Central memory CD4-positive, alpha-beta T cell (primary cell): Measurements from ENCODE around the gene HMGN4.
"Not testable (repeated sequence)": the region's sequence is repeated elsewhere in the genome, so short reads cannot be mapped to it uniquely, and the experiment has no call there.

Source experiments
- DNase-seq: peaks from one replicate; pipeline ENCODE4 v3.0.0; 2022

HMGN4 gene

DNA sequence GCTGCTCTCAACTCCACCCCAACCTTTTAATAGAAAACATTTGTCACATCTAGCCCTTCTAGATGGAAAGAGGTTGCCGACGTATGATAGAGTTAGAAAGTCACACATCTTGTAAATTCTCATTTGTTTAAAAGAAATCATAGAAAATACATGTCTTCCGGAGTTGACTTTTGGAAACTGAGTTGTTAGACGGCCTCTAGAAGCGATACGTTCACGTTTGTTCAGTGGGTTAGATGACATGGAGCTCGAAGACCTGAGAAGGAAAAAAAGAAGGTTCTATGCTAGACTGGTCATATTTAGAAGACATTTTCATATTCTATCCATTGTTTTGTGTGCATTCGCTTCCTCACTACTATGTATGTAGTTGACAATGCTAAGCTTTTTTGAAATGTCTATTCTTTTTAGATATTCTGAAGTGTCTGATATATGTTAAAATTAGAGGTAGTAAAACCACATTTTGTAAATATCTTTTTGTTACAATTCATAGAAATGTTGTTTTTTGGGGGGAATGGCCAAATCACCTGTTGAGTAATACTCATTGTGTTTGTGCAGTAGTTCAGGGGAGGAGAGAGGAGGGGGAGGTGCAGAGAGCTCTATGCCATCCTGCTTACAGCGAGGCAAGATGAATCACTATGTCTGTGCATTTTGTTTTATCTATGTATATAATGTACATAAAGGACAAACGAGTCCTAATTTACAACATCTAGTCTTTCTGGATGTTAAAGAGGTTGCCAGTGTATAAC lies 15.5 kb upstream of the HMGN4 start:
- DNase-seq: peak; percentile 7

- DNase-seq: not testable (repeated sequence)
Observed at GRCh38 chr6:26524314-26524713, 13.9 kb upstream of the HMGN4 start.

DNA sequence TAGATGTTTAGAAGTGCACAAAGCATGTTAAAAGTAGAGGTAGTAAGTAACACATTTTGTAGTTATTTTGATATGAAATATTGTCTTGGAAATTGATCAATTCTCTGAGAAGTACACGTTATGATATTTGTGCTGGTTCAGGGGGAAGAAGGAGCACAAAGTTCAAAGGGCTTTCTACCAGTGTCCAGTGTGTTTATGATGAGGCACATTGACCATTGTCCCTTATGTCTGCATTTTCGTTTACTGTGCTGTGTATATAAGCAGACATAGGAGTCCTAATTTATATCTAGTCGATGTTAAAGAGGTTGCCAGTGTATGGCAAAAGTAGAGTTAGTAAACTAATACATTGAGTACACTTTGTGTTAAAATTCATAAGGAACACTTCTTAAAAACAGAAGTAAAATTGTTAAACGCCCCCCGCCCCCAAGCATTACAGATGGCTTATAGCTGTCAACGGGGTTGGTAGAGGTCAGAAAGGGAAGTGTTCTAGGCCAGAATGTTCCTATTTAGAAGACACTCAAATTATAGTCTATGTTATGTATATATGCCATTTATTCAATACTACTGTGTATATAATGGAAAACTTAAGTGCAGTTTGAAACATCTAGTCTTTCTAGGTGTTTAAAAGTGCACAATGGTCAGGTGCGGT lies 13.3 kb upstream of the HMGN4 start:
- DNase-seq: no peak

GRCh38 chr6:26525838-26526237 lies 12.3 kb upstream of the HMGN4 start:
- DNase-seq: no peak

GRCh38 chr6:26526928-26527327 lies 11.2 kb upstream of the HMGN4 start:
- no peak for DNase-seq

- DNase-seq: no peak
Observed at GRCh38 chr6:26530203-26530602, 8.0 kb upstream of the HMGN4 start.

DNA sequence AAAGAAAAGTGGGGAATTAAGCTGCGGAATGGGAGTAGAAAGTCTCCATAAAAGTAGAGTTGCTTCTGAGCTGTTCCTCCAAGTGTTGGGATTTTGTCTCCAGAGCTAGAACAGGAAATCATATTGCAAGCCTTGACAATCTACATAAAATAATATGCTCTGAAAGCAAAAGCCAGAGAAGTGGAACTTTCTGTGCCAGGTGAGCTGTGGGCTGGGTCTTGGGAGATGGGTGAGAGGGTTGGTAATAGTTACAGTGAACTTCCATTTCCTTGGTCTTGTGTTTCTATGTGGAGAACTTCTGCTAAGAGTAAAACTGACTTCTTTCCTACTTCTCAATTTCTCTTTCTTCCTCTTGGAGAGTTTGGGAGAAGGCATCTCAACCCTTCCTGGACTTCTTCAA lies 6.3 kb upstream of the HMGN4 start:
- no peak for DNase-seq

- peak; percentile 89 for DNase-seq
Observed at GRCh38 chr6:26532699-26533531, 5.3 kb upstream of the HMGN4 start.

DNA sequence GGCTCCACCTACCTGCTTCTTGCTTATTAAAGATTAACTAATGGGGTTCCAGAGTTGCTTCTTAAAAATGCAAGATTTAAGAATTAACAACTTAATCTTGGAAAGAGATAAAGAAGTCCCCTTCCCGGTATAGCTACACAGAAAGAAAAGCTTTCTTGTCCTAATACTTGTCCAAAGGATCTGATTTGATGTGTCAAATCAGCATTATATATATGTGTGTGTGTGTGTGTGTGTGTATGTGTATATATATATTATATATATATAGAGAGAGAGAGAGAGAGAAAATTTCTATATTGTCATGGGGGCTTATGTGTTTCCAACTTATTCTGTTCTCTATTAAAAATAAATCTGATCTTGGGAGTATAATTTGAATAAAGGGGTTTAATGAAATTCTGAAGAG lies 4.6 kb upstream of the HMGN4 start:
- DNase-seq: no peak

DNA sequence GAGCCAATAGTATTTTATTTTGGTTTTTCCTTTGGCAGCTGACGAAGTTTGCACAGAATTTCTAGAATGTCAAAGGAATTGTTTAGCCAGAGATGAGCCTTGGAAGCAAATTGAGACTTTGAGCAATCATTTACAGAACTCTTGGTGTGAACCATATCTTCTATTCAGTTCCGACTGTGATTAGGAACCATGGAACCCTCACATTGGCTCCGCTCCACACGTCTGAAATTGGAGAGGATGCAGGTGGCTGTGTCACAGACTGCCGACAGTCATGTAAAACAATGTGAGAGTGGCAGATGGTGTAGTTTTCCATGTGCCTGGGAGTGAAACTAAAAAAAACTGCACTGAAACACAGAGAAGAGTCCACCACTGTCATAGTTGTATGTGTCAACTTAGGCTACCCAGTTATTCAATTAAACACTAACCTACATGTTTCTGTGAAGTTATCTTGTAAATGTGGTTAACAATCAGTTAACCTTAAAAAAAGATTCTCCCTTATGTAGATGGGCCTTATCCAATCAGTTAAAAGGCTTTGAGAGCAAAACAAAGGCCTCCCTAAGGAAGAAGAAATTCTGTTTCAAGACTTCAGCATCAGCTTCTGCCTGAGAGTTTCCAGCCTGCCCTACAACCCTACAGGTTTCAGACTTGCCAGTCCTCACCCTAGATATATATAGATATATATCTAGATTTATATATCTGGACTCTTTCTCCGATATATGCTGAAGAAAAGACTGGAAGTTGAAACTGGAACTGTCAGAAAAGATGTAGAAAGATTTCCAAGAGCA lies 3.3 kb upstream of the HMGN4 start:
- DNase-seq: no peak

DNA sequence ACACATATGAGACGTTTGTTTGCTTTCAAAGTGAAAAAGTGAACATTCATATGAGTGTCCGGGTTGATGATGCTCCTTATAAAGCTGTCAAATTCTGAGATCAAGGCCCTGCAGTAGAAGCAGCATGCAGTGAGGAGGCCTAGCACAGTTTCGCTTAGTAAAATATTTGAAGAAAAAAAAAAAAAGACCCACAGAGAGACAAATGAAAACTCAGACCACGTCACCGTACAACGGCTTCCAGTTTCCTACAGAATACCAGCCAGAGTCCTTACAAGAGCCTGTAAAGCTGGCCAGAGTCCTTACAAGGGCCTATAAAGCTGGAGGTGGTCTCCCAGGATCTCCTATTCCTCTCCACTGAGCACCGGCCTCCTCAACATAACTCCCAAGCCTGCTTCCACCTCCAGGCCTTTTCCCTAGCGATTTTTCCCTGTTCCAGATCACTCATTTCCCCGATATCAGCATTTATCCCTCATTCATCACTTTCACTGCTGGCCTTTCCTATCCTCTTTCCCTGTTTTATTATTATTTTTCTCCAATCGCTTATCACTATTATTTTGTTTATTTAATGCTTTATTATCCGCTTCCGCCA lies 1.5 kb upstream of the HMGN4 start:
- DNase-seq: peak; percentile 24

DNA sequence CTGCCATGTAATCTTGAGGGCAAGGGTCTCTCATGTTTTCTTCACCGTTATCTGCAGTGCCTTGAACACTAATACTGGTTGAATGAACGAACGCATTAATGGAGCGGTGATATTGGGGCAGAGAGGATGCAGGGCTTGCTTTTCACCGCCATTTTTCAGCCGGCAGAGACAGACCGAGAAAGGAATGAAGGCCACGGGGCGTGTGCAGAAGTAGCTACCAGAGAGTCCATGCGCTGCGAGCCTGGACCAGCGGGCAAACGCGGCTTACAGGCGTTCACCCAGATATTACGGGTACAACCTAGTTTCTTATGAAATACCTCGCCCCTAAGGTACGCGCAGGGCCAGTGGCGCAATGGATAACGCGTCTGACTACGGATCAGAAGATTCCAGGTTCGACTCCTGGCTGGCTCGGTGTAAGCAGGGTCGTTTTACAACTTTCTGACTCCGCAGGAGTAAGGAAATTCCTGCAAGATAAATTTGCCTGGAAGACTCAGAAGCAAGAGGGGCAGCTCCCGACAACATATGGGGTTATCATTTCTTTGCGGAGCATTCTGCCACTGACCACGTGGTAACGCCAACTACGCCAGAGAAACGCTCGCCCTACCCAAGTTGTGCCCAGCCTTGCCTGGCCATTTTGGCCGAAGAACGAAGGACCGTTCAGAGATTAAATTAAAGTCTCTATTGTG lies 863 bp upstream of the HMGN4 start:
- peak; percentile 88 for DNase-seq

DNA sequence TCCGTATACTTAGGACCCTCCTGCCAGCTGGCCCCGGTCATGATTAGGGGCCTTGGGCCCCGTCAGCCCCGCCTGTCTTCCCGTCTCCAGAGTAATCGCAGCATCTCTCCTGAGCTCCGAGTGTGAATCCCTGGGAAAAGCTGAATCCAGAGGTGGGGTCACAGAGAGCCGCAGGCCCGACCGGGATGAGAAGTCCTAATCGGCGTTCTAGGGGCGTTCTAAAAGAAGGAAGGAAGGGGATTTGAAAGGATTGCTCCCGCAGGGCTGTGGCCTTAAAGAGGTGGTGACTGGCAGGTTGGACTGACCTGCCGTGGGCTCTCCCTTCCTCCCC lies 371 bp downstream of the HMGN4 start:
- no peak for DNase-seq

- DNase-seq: no peak
Observed at GRCh38 chr6:26539071-26539615, 977 bp downstream of the HMGN4 start.

DNA sequence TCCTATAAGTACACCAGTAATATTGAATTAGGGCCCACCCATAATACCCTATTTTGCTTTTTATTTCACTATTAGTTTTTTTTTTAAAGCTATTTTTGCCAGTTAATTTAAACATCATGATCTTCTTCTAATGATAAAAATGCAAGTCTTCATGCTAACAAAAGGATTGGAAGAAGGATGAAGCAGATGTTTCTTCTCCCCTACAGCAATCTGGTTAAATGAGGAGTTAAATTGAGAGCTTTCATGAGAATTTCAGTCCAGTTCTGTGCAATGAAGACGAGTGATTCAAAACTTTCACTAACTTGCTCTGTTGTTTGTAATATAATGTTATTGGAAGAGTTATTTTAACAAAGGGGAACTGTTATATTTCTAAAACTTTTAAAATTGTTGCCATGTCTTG lies 3.4 kb downstream of the HMGN4 start:
- DNase-seq: no peak

- DNase-seq: peak; percentile 13
Observed at GRCh38 chr6:26543953-26544352, 5.8 kb downstream of the HMGN4 start.

- DNase-seq: no peak
Observed at GRCh38 chr6:26544473-26544872, 6.3 kb downstream of the HMGN4 start.

GRCh38 chr6:26545627-26546026 lies 7.5 kb downstream of the HMGN4 start:
- no peak for DNase-seq

- not testable (repeated sequence) for DNase-seq
Observed at GRCh38 chr6:26547363-26547762, 9.2 kb downstream of the HMGN4 start.

DNA sequence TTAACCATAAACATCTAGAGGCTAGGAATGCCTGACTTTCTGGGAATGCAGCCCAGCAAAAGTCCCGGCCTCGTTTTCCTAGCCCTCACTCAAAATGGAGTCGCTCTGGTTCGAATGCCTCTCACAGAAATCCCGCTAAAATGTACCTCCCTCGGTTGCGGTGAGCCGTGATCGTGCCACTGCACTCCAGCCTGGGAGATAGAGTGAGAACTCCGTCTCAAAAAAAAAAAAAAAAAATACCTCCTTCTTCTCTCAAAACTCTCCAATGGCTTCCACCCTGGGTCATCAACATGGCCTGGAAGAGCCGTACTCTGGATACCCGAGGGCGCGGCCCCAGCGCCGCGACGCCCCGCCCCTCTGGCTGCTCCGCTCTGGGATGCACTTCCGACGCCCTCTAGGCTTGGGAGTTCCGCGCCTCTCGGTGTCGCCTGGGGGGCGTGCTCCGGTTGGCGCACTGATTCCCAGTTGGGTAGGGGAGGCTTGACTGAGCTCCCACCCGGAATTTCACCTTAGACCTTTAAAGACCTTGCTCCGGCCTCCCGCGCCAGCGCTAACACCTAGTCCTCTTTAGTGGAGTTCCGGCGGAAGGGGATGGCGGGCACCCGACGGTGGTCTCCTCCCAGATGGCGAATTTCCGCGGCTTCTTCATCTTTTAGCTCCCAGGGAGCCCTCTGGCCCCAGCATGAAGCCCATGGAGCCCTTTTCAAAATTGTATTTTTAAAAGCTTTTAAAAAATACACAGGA lies 12.3 kb downstream of the HMGN4 start:
- peak; percentile 20 for DNase-seq

DNA sequence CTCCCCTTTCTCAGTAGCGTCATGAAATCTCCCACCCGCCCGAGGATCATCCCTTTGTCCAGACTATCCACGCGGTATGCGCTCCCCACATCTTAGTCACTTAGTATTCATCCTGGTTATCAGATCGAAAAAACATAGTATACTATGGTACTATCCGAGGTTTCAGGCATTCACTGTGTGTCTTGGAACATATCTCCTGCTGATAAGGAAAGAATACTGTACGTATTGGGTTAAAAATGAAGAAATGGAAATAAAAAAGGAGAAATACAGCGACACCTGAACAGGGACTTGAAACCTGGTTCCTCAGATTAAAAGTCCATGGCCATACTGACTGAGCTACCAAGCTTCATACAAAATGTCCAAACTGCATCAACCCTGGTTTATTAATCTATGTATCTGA lies 14.0 kb downstream of the HMGN4 start:
- no peak for DNase-seq
